NCI-H187 treated with DMSO at 0.1 percent for 48 hours (cell line): Measurements from ENCODE around the gene SEC24B.
"Not testable (repeated sequence)": the region's sequence is repeated elsewhere in the genome, so short reads cannot be mapped to it uniquely, and the experiment has no call there.

Experiments
- DNase-seq: peaks from one replicate; lab custom pipeline; 2025; lab: John Stamatoyannopoulos, UW

SEC24B gene

GRCh38 chr4:109579997-109580396, 146.4 kb downstream of the SEC24B start:
- DNase-seq, result not testable (repeated sequence)

DNA sequence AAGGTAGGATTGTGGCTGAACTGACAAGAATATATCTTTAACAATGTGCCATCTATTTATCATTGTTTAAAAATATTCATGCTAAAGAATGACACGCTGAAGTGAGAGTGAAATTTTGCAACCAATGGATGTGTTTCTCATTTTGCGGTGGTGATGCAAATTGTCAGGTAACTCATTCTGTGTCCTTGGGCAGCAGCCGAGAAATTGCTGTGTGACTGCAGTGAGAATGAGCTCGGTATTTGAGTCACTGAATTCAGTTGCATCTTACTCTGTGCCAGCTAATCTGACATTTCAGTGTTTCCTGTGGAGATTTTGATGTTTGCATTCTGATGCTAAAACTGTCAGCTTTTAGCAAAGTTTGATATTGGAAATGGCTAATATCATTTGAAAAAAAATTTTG, 154.6 kb downstream of the SEC24B start:
- no peak for DNase-seq

- DNase-seq, result no peak
Observed at GRCh38 chr4:109589119-109589518, 155.5 kb downstream of the SEC24B start.

DNA sequence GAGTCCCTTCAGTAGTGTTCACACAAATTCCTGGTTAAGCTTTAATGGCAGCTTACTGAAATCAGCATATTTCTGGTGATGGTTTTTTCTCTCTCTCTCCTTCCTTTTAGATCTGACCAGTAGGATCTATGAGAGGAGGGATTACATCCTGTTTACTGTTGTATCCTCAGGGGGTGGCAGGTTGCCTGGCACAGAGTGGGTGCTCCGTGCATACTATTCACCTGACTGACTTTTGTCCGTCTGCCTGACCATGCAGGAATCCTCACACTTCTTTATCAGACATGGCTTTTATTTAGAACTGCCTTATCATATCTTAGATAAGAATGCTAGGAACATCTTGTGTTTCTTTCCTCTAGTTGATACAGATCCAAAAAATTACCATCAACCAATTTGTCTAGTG, 156.0 kb downstream of the SEC24B start:
- no peak for DNase-seq
